Smooth muscle cell (in vitro differentiated cells): ENCODE results near the gene TMEM221. TPM values are rescaled to one million over a fixed set of nuclear protein-coding genes. Genes with fewer than 3 reads are reported as not detected.

Experiments used
- DNase-seq: peaks from one replicate; lab custom pipeline; 2025; ENCODE audit not compliant: unreplicated experiment; lab: John Stamatoyannopoulos, UW
- H2AFZ ChIP-seq: fragments of 200-600 bp; sonication (generic); 2 replicates; pipeline ENCODE4 v1.6.0; 2016; ENCODE audit warnings: antibody characterized with exemption, low read depth, mild to moderate bottlenecking
- H3F3A ChIP-seq: fragments of 200-600 bp; sonication (generic); 2 replicates; pipeline ENCODE4 v1.6.0; 2017; ENCODE audit warnings: antibody characterized with exemption, low read depth
- H3K27ac ChIP-seq: fragments of 200-600 bp; sonication (generic); 2 replicates; pipeline ENCODE4 v1.5.1; 2016; ENCODE audit warnings: low read depth, mild to moderate bottlenecking
- H3K27me3 ChIP-seq: fragments of 200-600 bp; sonication (generic); 2 replicates; pipeline ENCODE4 v1.6.1; 2016; ENCODE audit warnings: low read depth, mild to moderate bottlenecking
- H3K36me3 ChIP-seq: fragments of 200-600 bp; sonication (generic); 2 replicates; pipeline ENCODE4 v1.5.1; 2016; ENCODE audit warnings: low read depth
- H3K4me1 ChIP-seq: fragments of 200-600 bp; sonication (generic); 2 replicates; pipeline ENCODE4 v1.5.1; 2016; ENCODE audit warnings: low read depth
- H3K4me2 ChIP-seq: fragments of 200-600 bp; sonication (generic); 2 replicates; pipeline ENCODE4 v1.6.0; 2016; ENCODE audit warnings: mild to moderate bottlenecking
- H3K4me3 ChIP-seq: fragments of 200-600 bp; sonication (generic); 2 replicates; pipeline ENCODE4 v1.5.1; 2016; ENCODE audit warnings: mild to moderate bottlenecking
- H3K79me2 ChIP-seq: fragments of 200-600 bp; sonication (generic); 2 replicates; pipeline ENCODE4 v1.6.0; 2016; ENCODE audit warnings: low read depth, mild to moderate bottlenecking
- H3K9ac ChIP-seq: fragments of 200-600 bp; sonication (generic); 2 replicates; pipeline ENCODE4 v1.6.0; 2016; ENCODE audit warnings: low read depth
- H3K9me3 ChIP-seq: fragments of 200-600 bp; sonication (generic); replicated peaks from 2 replicates; pipeline ENCODE4 v1.5.1; 2016; ENCODE audit warnings: low read depth
- H4K20me1 ChIP-seq: fragments of 200-600 bp; sonication (generic); 2 replicates; pipeline ENCODE4 v1.6.0; 2016; ENCODE audit warnings: low read depth
- WGBS: methylation state at CpG from one replicate; pipeline ENCODE4 v1.1.7; 2016; ENCODE audit warnings: low lambda C conversion rate; 5-methylcytosine and 5-hydroxymethylcytosine counted together
- polyA plus RNA-seq: library from polyadenylated mRNA; unstranded; fragments of >200 nt; fragmentation: Nextera tagmentation; extraction: Ambion mirVana; gene quantifications from 2 replicates; pipeline ENCODE4 v1.2.1, GENCODE V29; 2016
- total RNA-seq: library from RNA; depleted of rRNA; stranded (reverse); fragments of >200 nt; gene quantifications from 2 replicates; pipeline ENCODE4 v1.2.3, GENCODE V29; 2014
- TF ChIP-seq, protein P1 (sequence below): fragments of 200-600 bp; sonication (generic); IDR thresholded peaks from 2 replicates; pipeline ENCODE4 v1.5.1; 2017; ENCODE audit warnings: borderline replicate concordance, mild to moderate bottlenecking, antibody characterized with exemption; ENCODE audit not compliant: insufficient read depth, poor library complexity, severe bottlenecking

TMEM221 gene
- total and polyA plus RNA-seq, 2 experiments from 2014 or later: 0.31 to 0.63 TPM

DNA sequence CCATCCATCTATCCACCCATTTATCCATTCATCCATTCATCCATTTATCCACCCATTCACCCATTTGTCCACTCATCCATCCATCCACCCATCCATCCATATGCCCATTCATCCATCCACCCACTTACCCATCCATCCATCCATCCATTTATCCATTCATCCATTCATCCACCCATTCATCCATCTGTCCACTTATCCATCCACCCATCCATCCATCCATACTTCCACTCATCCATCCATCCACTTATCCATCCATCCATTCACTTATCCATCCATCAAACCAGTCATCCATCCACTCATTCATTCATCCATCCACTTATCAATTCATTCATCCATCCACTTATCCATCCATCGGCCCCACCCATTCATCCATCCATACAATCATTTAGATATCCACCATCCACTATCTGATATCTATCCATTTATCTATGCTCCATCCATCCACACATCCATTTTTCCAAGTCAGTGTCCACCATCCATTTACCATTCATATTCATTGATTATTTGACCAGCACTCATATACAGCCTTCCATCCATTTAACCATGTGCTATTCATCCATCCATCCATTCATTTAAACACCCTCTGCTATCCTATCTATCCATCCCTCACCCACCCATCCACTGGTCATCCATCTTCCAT lies 2.8 kb downstream of the TMEM221 start:
- peaks cover 9% of the 10 kb centered on the region for H3K27me3 ChIP-seq
- H3K36me3 ChIP-seq: no peaks in the 10 kb centered on the region
- no peak overlapping the region for H3K27ac ChIP-seq
- no peak overlapping the region for H2AFZ ChIP-seq
- H3K4me2 ChIP-seq: no peak overlapping the region
- WGBS: 95% methylated on average over 1 of the region's 1 CpG
- no peak overlapping the region for H3K9ac ChIP-seq
- TF ChIP-seq, protein P1, sequence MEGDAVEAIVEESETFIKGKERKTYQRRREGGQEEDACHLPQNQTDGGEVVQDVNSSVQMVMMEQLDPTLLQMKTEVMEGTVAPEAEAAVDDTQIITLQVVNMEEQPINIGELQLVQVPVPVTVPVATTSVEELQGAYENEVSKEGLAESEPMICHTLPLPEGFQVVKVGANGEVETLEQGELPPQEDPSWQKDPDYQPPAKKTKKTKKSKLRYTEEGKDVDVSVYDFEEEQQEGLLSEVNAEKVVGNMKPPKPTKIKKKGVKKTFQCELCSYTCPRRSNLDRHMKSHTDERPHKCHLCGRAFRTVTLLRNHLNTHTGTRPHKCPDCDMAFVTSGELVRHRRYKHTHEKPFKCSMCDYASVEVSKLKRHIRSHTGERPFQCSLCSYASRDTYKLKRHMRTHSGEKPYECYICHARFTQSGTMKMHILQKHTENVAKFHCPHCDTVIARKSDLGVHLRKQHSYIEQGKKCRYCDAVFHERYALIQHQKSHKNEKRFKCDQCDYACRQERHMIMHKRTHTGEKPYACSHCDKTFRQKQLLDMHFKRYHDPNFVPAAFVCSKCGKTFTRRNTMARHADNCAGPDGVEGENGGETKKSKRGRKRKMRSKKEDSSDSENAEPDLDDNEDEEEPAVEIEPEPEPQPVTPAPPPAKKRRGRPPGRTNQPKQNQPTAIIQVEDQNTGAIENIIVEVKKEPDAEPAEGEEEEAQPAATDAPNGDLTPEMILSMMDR: no peak
- H3K4me1 ChIP-seq: no peaks in the 10 kb centered on the region
- no peak for DNase-seq
- H3K79me2 ChIP-seq: no peaks in the 10 kb centered on the region
- no peak overlapping the region for H3K4me3 ChIP-seq
- no peaks in the 10 kb centered on the region for H3K9me3 ChIP-seq
- no peaks in the 10 kb centered on the region for H3F3A ChIP-seq
- H4K20me1 ChIP-seq: no peaks in the 10 kb centered on the region

DNA sequence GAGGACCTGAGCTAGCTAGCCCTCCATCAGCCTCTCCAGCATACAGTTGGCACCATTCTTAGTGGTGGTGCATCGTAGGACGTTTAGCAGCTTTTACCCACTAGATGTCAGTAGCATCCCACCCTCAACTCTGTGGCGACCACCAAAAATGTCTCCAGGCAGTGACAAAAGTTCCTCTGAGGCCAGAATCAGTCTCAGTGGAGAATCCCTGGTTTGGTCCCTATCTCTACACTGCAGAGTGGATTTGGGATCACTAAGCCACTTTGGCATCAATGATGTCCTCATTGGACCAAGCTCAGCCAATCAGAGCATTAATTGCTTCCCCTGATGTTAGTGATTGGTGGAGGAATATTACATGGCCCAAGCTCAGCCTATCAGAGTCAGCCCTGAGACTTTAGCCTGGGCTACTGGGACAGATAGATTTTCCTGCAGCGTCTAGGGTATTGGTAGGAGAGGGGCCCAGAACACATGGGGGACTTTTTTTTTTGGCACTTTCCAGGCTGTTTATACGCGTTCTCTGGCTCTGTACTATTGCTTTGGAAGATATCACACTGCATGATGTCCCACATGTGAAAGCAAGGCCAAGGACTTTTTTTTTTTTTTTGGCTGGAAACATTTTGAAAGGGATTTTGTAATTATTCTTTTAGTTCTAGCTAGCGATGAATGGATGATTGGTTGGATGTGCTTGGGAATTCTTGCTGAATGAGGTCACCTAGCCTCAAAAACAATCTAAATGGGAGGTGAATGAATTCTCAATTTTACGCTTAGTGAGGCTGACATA lies 7.0 kb downstream of the TMEM221 start:
- Histone ChIP-seq H3K4me3 (no peak overlapping the region), H3K79me2 (no peaks in the 10 kb centered on the region), H3F3A (no peaks in the 10 kb centered on the region), H3K27ac (no peak overlapping the region), H3K4me2 (no peak overlapping the region), H3K27me3 (no peaks in the 10 kb centered on the region), H3K9me3 (no peaks in the 10 kb centered on the region), H2AFZ (no peak overlapping the region), H3K36me3 (no peaks in the 10 kb centered on the region), H3K9ac (no peak overlapping the region), H3K4me1 (no peaks in the 10 kb centered on the region), H4K20me1 (no peaks in the 10 kb centered on the region)
- 61% methylated on average over 8 of the region's 8 CpGs for WGBS
- no peak for DNase-seq
- TF ChIP-seq, protein P1: peak; percentile 43

DNA sequence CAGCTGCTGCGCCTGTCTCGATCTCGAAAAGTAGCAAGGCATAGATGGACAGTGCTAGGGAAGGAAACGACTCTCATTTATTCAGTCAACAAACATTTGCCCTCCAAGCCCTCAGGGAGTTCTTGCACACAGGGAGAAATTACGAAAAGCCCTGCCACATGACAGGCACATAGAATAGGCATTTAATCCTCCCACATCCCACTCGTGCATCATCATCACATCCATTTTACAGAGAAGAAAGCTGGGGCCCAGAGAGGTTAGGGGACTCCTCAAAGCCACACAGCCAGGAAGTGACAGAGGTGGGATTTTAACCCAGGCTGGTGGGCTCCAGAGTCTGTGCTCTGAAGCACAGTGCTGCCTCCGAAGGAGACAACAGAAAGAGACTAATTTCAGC lies 11.6 kb downstream of the TMEM221 start:
- no peak for DNase-seq
- H3K4me2 ChIP-seq: no peak overlapping the region
- H3K9me3 ChIP-seq: no peaks in the 10 kb centered on the region
- H3K4me1 ChIP-seq: no peaks in the 10 kb centered on the region
- no peak overlapping the region for H3K27ac ChIP-seq
- H3K27me3 ChIP-seq: no peaks in the 10 kb centered on the region
- no peaks in the 10 kb centered on the region for H3F3A ChIP-seq
- 83% methylated on average over 7 of the region's 7 CpGs for WGBS
- H3K79me2 ChIP-seq: no peaks in the 10 kb centered on the region
- no peaks in the 10 kb centered on the region for H3K36me3 ChIP-seq
- TF ChIP-seq, protein P1: no peak
- no peak overlapping the region for H3K4me3 ChIP-seq
- no peaks in the 10 kb centered on the region for H4K20me1 ChIP-seq
- no peak overlapping the region for H2AFZ ChIP-seq
- no peak overlapping the region for H3K9ac ChIP-seq
